ENCODE data around the gene GAPVD1. TPM values are rescaled to one million over a fixed set of nuclear protein-coding genes. Genes with fewer than 3 reads are reported as not detected.
"Not testable (repeated sequence)": the region's sequence is repeated elsewhere in the genome, so short reads cannot be mapped to it uniquely, and the experiment has no call there.

GAPVD1 gene
- total RNA-seq, 2 donors from 2014 or later, result 82.8 to 105 TPM

DNA sequence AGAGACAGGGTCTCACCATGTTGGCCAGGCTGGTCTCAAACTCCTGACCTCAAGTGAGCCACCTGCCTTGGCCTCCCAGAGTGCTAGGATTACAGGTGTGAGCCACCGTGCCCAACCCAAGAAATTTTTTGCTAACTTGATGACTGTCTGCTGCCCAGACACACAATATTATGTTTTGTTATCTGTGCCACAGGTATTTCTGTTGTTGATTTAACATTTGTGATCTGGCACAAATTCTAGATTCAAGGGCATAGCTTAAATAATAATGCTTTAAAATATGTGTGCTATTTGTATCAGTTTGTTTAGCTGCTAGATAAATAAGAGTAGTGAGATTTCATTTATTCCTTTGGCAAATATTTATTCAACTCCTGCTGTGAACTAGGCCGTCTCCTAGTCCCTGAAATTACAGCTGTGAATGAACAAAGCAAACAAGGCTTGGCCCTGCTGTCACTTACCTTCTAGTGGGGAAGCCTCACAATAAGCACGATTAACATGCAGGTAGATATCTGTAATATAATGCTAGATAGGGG is 35.3 kb downstream of the GAPVD1 start:
- no peak overlapping the region for H3K27ac ChIP-seq
- no peaks in the 10 kb centered on the region for H3K27me3 ChIP-seq (replicated peaks; ENCODE audit: insufficient read depth)
- peaks cover 7 to 15% of the 10 kb centered on the region in 2 donors for H3K4me1 ChIP-seq (ENCODE audit: control insufficient read depth in 1 of 2, low read depth in 2 of 2)
- no peak overlapping the region for H3K4me3 ChIP-seq
- no peak for DNase-seq (ENCODE audit: low spot score)
- TF ChIP-seq, protein P1, sequence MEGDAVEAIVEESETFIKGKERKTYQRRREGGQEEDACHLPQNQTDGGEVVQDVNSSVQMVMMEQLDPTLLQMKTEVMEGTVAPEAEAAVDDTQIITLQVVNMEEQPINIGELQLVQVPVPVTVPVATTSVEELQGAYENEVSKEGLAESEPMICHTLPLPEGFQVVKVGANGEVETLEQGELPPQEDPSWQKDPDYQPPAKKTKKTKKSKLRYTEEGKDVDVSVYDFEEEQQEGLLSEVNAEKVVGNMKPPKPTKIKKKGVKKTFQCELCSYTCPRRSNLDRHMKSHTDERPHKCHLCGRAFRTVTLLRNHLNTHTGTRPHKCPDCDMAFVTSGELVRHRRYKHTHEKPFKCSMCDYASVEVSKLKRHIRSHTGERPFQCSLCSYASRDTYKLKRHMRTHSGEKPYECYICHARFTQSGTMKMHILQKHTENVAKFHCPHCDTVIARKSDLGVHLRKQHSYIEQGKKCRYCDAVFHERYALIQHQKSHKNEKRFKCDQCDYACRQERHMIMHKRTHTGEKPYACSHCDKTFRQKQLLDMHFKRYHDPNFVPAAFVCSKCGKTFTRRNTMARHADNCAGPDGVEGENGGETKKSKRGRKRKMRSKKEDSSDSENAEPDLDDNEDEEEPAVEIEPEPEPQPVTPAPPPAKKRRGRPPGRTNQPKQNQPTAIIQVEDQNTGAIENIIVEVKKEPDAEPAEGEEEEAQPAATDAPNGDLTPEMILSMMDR (IDR thresholded peaks at IDR 0.05), result no peak
- no peaks in the 10 kb centered on the region for H3K9me3 ChIP-seq
- no peak for ATAC-seq (ENCODE audit: insufficient number of reproducible peaks, low FRiP score, low read depth)
- H3K36me3 ChIP-seq, result peaks cover 1% of the 10 kb centered on the region

DNA sequence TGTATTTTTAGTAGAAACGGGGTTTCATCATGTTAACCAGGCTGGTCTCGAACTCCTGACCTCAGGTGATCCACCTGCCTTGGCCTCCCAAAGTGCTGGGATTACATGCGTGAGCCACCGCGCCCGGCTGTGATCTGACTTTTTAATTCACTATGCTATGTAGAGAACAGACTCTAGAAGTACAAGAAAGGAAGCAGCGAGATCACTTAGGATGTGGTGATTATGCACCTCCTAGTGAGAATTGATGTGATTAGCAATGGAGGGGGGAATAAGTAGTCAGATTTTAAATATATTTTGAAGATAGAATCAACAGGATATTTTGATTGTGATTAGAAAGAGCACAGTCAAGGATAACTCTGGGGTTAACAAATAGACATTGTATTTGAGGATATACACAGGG is 36.3 kb downstream of the GAPVD1 start:
- TF ChIP-seq, protein P1 (IDR thresholded peaks at IDR 0.05), result no peak

DNA sequence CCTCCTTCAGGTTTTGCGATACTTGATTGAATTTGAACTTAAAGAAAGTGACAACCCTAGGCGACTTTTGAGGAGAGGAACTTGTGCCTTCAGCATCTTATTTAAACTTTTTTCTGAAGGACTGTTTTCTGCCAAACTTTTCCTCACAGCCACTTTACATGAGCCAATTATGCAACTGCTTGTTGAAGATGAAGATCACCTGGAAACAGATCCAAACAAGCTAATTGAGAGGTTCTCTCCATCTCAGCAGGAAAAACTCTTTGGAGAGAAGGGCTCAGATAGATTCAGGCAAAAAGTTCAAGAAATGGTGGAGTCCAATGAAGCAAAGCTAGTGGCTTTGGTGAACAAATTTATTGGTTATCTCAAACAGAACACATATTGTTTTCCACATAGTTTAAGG is 40.6 kb downstream of the GAPVD1 start:
- H3K27me3 ChIP-seq (replicated peaks; ENCODE audit: insufficient read depth), result no peaks in the 10 kb centered on the region
- TF ChIP-seq, protein P1 (IDR thresholded peaks at IDR 0.05), result no peak
- no peak overlapping the region for H3K4me3 ChIP-seq
- DNase-seq (ENCODE audit: low spot score) (no peak), ATAC-seq (ENCODE audit: insufficient number of reproducible peaks, low FRiP score, low read depth) (no peak)
- no peak overlapping the region for H3K27ac ChIP-seq
- H3K4me1 ChIP-seq (ENCODE audit: control insufficient read depth in 1 of 2, low read depth in 2 of 2), result peaks cover 2 to 6% of the 10 kb centered on the region in 2 donors
- no peaks in the 10 kb centered on the region for H3K9me3 ChIP-seq
- H3K36me3 ChIP-seq, result peaks cover 27% of the 10 kb centered on the region

More for the DNA sequence above, 36.3 kb downstream of the GAPVD1 start:
- no peak for DNase-seq (ENCODE audit: low spot score)
- Histone ChIP-seq H3K9me3 (no peaks in the 10 kb centered on the region), H3K4me3 (no peak overlapping the region), H3K27ac (no peak overlapping the region), H3K27me3 (replicated peaks; ENCODE audit: insufficient read depth) (no peaks in the 10 kb centered on the region), H3K4me1 (ENCODE audit: control insufficient read depth in 1 of 2, low read depth in 2 of 2) (peaks cover 7 to 15% of the 10 kb centered on the region in 2 donors), H3K36me3 (peaks cover 11% of the 10 kb centered on the region)
- ATAC-seq (ENCODE audit: insufficient number of reproducible peaks, low FRiP score, low read depth), result no peak

DNA sequence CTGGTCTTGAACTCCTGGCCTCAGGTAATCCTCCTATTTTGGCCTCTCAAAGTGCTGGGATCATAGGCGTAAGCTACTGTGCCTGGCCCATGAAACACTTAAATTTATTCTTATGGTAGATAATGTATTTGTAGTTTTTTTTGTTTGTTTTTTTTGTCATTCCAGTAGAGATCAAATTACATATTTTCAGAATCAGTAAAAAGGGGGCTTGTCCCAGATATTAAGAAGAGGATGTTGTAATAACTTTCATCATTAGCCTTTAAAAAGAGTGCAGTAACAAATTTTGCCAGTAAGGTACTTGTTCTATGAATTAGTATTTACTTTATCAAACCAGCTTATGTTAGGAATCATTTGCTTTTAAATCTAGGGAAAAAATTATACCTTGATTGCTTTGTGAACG is 42.6 kb downstream of the GAPVD1 start:
- Histone ChIP-seq H3K9me3 (no peaks in the 10 kb centered on the region), H3K4me1 (ENCODE audit: control insufficient read depth in 1 of 2, low read depth in 2 of 2) (no peaks in the 10 kb centered on the region), H3K36me3 (peaks cover 38% of the 10 kb centered on the region), H3K27ac (no peak overlapping the region), H3K4me3 (no peak overlapping the region), H3K27me3 (replicated peaks; ENCODE audit: insufficient read depth) (no peaks in the 10 kb centered on the region)
- TF ChIP-seq, protein P1 (IDR thresholded peaks at IDR 0.05), result no peak
- no peak for ATAC-seq (ENCODE audit: insufficient number of reproducible peaks, low FRiP score, low read depth)
- no peak for DNase-seq (ENCODE audit: low spot score)

DNA sequence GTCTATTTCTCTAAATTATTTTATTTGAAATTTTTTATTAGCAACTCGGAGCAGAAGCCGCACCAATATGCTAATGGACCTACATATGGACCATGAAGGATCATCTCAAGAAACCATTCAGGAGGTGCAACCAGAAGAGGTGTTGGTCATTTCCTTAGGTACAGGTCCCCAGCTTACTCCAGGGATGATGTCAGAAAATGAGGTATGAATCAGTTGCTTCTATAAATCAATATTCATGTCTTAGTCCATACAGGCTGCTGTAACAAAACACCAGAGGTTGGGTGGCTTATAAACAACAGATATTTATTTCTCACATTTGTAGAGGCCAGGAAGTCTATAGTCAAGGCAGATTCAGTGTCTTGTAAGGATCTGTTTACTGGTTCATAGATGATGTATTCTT is 50.8 kb downstream of the GAPVD1 start:
- peaks cover 53% of the 10 kb centered on the region for H3K36me3 ChIP-seq

DNA sequence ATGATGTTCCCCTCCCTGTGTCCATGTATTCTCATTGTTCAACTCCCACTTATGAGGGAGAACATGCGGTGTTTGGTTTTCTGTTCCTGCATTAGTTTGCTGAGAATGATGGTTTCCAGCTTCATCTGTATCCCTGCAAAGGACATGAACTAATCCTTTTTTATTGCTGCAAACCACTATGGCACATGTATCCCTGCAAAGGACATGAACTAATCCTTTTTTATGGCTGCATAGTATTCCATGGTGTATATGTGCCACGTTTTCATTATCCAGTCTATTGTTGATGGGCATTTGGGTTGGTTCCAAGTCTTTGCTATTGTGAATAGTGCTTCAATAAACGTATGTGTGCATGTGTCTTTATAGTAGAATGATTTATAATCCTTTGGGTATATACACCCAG is 54.7 kb downstream of the GAPVD1 start:
- ATAC-seq (ENCODE audit: insufficient number of reproducible peaks, low FRiP score, low read depth); H3K4me3 ChIP-seq; H3K27me3 ChIP-seq (replicated peaks; ENCODE audit: insufficient read depth); H3K27ac ChIP-seq; H3K4me1 ChIP-seq (ENCODE audit: control insufficient read depth in 1 of 2, low read depth in 2 of 2); DNase-seq (ENCODE audit: low spot score): not testable (repeated sequence)
- peaks cover 13% of the 10 kb centered on the region for H3K9me3 ChIP-seq
- H3K36me3 ChIP-seq, result peaks cover 52% of the 10 kb centered on the region

More for the DNA sequence above, 50.8 kb downstream of the GAPVD1 start:
- Histone ChIP-seq H3K27me3 (replicated peaks; ENCODE audit: insufficient read depth) (no peaks in the 10 kb centered on the region), H3K4me1 (ENCODE audit: control insufficient read depth in 1 of 2, low read depth in 2 of 2) (no peaks in the 10 kb centered on the region), H3K27ac (no peak overlapping the region), H3K9me3 (peaks cover 6% of the 10 kb centered on the region), H3K4me3 (no peak overlapping the region)
- ATAC-seq (ENCODE audit: insufficient number of reproducible peaks, low FRiP score, low read depth) (no peak), DNase-seq (ENCODE audit: low spot score) (no peak)
- TF ChIP-seq, protein P1 (IDR thresholded peaks at IDR 0.05), result no peak
